Activated CD8-positive, alpha-beta memory T cell treated with anti-CD3 and anti-CD28 coated beads, Interleukin-2, amount 10 ng/mL, durations not matched to agents 7 days and 5 days (primary cell): ENCODE data around the gene PHF20. TPM values are rescaled to one million over a fixed set of nuclear protein-coding genes. Genes with fewer than 3 reads are reported as not detected.
A peak's percentile ranks its signal among the peaks of the same experiment; 100 is the strongest.

Experiments
- ATAC-seq: fragments of 150-1000 bp; cut with Tn5 transposase; one replicate; pipeline ENCODE4 v1.10.0; 2021; ENCODE audit warnings: moderate library complexity
- CTCF ChIA-PET: fragments of 350-600 bp; sonication (Branson Sonifier 250); formaldehyde crosslinking; loops from one replicate; lab custom pipeline; 2021; ENCODE audit warnings: antibody characterized with exemption; lab: Charles Lee
- DNase-seq: peaks from one replicate; pipeline ENCODE4 v3.0.0-alpha.2; 2020
- H3K27ac Mint-ChIP-seq: one replicate; pipeline ENCODE4 v1.8.0; 2021; ENCODE audit warnings: mild to moderate bottlenecking, mixed read lengths
- H3K27me3 Mint-ChIP-seq: one replicate; pipeline ENCODE4 v1.8.0; 2021; ENCODE audit warnings: mixed read lengths
- H3K36me3 Mint-ChIP-seq: one replicate; pipeline ENCODE4 v1.8.0; 2021; ENCODE audit warnings: mild to moderate bottlenecking, mixed read lengths
- H3K4me1 Mint-ChIP-seq: one replicate; pipeline ENCODE4 v1.8.0; 2021; ENCODE audit warnings: mixed read lengths
- H3K4me3 Mint-ChIP-seq: one replicate; pipeline ENCODE4 v1.8.0; 2021; ENCODE audit warnings: mild to moderate bottlenecking, moderate library complexity, mixed read lengths
- H3K9me3 Mint-ChIP-seq: one replicate; pipeline ENCODE4 v1.8.0; 2022; ENCODE audit warnings: low read depth, mixed read lengths
- total RNA-seq, 2 experiments: library from RNA; stranded (reverse); gene quantifications; one replicate each; pipeline ENCODE4 v1.2.3, GENCODE V29; 2021

PHF20 gene
- total RNA-seq, 2 experiments from 2014 or later, result 50.8 to 52.4 TPM

- DNase-seq, result no peak
- ATAC-seq, result no peak
- no peaks in the 10 kb centered on the region for H3K9me3 Mint-ChIP-seq
- H3K27me3 Mint-ChIP-seq, result no peaks in the 10 kb centered on the region
- CTCF ChIA-PET, result interaction anchor here (0.7 kb wide), 1 partner anchor 22 kb away, joined by 3 read pairs; no protein-coding TSS in a partner anchor
- H3K36me3 Mint-ChIP-seq, result peaks cover 23% of the 10 kb centered on the region
- H3K4me3 Mint-ChIP-seq, result no peak overlapping the region
- H3K4me1 Mint-ChIP-seq, result peaks cover 25% of the 10 kb centered on the region
- H3K27ac Mint-ChIP-seq, result no peak overlapping the region
Observed at GRCh38 chr20:35821807-35822242, 50.0 kb downstream of the PHF20 start.

- Mint-ChIP-seq H3K4me1 (peaks cover 25% of the 10 kb centered on the region), H3K27me3 (no peaks in the 10 kb centered on the region), H3K4me3 (no peak overlapping the region), H3K36me3 (peaks cover 23% of the 10 kb centered on the region), H3K27ac (no peak overlapping the region), H3K9me3 (no peaks in the 10 kb centered on the region)
- CTCF ChIA-PET, result no interaction called here
- DNase-seq (no peak), ATAC-seq (no peak)
Observed at GRCh38 chr20:35823147-35823546, 51.3 kb downstream of the PHF20 start.

GRCh38 chr20:35823937-35824336, 52.1 kb downstream of the PHF20 start:
- no peak for DNase-seq
- no peak for ATAC-seq
- Mint-ChIP-seq H3K27ac (no peak overlapping the region), H3K9me3 (no peaks in the 10 kb centered on the region), H3K4me1 (peaks cover 19% of the 10 kb centered on the region), H3K4me3 (no peak overlapping the region), H3K36me3 (peaks cover 23% of the 10 kb centered on the region), H3K27me3 (no peaks in the 10 kb centered on the region)
- CTCF ChIA-PET, result no interaction called here

DNA sequence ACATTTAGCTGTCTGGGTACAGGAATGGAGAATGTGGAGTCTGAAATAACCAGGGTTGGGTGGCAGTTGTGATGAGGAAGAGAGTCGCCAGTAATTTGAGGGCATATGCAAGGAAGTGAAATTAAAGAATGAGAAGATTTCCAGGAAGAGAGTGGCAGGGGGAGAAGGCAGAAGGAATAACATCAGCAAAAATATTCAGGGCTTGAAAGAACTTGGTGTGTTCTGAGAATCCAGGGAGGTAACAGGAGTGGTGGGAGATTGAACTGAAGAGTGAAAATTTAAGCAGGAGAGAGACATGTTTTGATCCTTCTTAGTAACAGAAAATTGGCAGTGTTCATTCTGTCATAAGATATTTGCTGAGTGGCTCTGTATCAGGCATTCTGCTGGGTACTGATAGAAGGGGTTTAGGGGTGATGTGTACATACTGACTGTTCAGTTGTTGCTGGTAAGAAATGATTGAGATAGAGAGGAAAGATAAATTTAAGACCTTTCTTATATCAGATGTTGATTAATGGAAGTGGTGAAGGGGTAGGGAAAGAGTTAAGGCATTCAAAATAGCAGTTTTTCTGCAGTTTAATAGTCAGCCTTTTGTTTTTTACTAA, 54.7 kb downstream of the PHF20 start:
- H3K36me3 Mint-ChIP-seq, result peaks cover 25% of the 10 kb centered on the region
- CTCF ChIA-PET, result no interaction called here
- H3K27ac Mint-ChIP-seq, result peak overlapping the region; percentile 13
- ATAC-seq, result no peak
- peaks cover 9% of the 10 kb centered on the region for H3K4me1 Mint-ChIP-seq
- no peak overlapping the region for H3K4me3 Mint-ChIP-seq
- DNase-seq, result no peak
- H3K9me3 Mint-ChIP-seq, result no peaks in the 10 kb centered on the region
- no peaks in the 10 kb centered on the region for H3K27me3 Mint-ChIP-seq

DNA sequence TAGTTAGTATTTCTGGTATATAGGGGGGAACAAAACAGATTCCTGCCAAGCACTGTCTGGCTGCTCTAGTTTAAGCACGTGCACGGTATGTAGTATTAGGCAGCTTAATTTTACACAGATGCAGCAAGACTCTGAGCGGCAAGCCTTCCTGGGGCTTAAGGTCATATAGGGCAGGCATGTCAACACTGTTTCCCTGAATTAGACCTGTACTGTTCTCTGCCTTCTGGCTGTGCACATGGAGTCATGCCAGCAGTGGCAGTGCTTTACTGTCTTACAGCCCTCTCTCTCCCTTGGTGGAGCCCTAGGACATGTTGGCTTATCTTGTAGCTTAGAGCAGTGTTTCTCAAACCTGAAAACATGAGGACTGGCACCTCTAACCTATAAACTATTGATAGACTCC, 56.6 kb downstream of the PHF20 start:
- no peaks in the 10 kb centered on the region for H3K27me3 Mint-ChIP-seq
- no peaks in the 10 kb centered on the region for H3K9me3 Mint-ChIP-seq
- peaks cover 27% of the 10 kb centered on the region for H3K36me3 Mint-ChIP-seq
- no peak for ATAC-seq
- CTCF ChIA-PET, result no interaction called here
- no peak overlapping the region for H3K27ac Mint-ChIP-seq
- H3K4me1 Mint-ChIP-seq, result peaks cover 14% of the 10 kb centered on the region
- H3K4me3 Mint-ChIP-seq, result no peak overlapping the region
- no peak for DNase-seq

GRCh38 chr20:35828916-35829315, 57.1 kb downstream of the PHF20 start:
- CTCF ChIA-PET, result no interaction called here
- ATAC-seq, result no peak
- no peak for DNase-seq
- peaks cover 25% of the 10 kb centered on the region for H3K36me3 Mint-ChIP-seq
- H3K4me3 Mint-ChIP-seq, result no peak overlapping the region
- H3K27me3 Mint-ChIP-seq, result no peaks in the 10 kb centered on the region
- H3K4me1 Mint-ChIP-seq, result peaks cover 15% of the 10 kb centered on the region
- H3K27ac Mint-ChIP-seq, result no peak overlapping the region
- H3K9me3 Mint-ChIP-seq, result no peaks in the 10 kb centered on the region

DNA sequence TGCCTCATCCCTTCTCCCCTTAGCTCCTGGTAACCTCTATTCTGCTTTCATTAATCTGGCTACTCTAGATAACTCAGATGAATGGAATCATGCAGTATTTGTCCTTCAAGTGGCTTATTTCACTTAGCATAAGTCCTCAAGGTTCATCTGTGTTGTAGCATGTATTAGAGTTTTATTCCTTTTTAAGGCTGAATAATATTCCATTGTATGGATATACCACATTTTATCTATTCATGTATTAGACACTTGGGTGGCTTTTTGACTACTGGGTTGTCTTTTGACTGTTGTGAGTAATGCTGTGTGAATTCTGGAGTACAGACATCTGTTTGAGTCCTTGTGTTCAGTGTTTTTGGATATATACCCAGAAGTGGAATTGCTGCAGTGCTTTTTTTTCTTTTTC, 58.4 kb downstream of the PHF20 start:
- CTCF ChIA-PET, result no interaction called here
- Mint-ChIP-seq H3K4me3 (no peak overlapping the region), H3K4me1 (peaks cover 19% of the 10 kb centered on the region), H3K9me3 (no peaks in the 10 kb centered on the region), H3K27me3 (no peaks in the 10 kb centered on the region), H3K27ac (no peak overlapping the region), H3K36me3 (peaks cover 26% of the 10 kb centered on the region)
- no peak for ATAC-seq
- DNase-seq, result no peak

GRCh38 chr20:35831029-35831428, 59.2 kb downstream of the PHF20 start:
- ATAC-seq (no peak), DNase-seq (no peak)
- H3K27me3 Mint-ChIP-seq, result no peaks in the 10 kb centered on the region
- H3K36me3 Mint-ChIP-seq, result peaks cover 26% of the 10 kb centered on the region
- peaks cover 21% of the 10 kb centered on the region for H3K4me1 Mint-ChIP-seq
- H3K9me3 Mint-ChIP-seq, result no peaks in the 10 kb centered on the region
- no peak overlapping the region for H3K4me3 Mint-ChIP-seq
- CTCF ChIA-PET, result no interaction called here
- H3K27ac Mint-ChIP-seq, result no peak overlapping the region

GRCh38 chr20:35831971-35832370, 60.2 kb downstream of the PHF20 start:
- CTCF ChIA-PET, result no interaction called here
- DNase-seq, result no peak
- ATAC-seq, result no peak
- Mint-ChIP-seq H3K27me3 (no peaks in the 10 kb centered on the region), H3K9me3 (no peaks in the 10 kb centered on the region), H3K4me3 (no peak overlapping the region), H3K27ac (no peak overlapping the region), H3K4me1 (peaks cover 17% of the 10 kb centered on the region), H3K36me3 (peaks cover 26% of the 10 kb centered on the region)

DNA sequence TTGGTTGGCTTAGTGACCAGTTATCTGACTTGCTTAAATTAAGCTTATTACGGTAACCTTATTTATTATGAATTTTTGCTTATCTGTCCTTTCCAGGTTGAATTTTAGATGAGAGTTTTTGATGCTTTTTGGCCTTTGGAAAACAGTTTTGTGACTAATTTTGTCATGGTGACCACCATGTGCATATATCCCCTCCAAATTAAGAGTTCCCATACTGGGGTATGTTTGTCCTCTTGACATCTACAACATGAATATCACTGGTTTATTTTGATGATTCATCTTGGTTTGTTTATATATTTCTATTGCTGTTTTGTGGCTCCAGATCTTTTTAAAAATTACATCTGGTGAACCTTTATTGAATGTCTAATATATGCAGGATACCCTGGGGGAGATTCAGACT, 61.4 kb downstream of the PHF20 start:
- Mint-ChIP-seq H3K27ac (no peak overlapping the region), H3K4me1 (peaks cover 17% of the 10 kb centered on the region), H3K9me3 (no peaks in the 10 kb centered on the region), H3K36me3 (peaks cover 26% of the 10 kb centered on the region), H3K4me3 (no peak overlapping the region), H3K27me3 (no peaks in the 10 kb centered on the region)
- CTCF ChIA-PET, result no interaction called here
- ATAC-seq (no peak), DNase-seq (no peak)

DNA sequence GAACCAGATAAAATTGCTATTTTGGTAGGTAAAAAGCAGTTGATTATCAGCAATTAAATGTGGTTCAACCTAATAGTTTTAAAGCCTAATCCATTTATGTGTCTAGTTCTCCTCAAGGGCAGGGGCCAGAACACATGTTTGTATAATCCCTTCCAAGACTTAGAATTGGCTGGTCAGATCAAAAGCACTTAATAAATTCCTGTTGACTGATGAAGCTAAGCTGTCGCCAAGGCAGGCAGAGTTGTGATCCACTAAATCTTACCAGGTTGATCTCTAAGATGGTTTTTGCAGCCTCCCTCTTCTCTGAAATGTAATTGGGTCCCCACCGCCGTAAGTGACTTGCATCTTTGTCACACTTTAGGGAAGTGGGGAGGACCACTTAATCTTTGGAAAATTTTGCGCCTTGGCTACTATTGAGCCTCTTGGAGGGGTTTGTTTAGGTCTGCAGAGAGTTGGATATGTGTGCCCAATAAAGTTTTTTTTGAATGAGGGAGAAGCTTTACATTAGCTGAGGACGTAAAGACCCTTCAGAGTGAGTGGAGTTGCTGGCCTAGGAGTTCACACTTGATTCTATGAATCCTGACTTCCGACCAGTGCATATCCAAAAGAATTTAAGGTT, 65.9 kb downstream of the PHF20 start:
- Mint-ChIP-seq H3K4me1 (peaks cover 28% of the 10 kb centered on the region), H3K9me3 (peaks cover 4% of the 10 kb centered on the region), H3K27me3 (no peaks in the 10 kb centered on the region), H3K36me3 (peaks cover 29% of the 10 kb centered on the region), H3K27ac (no peak overlapping the region), H3K4me3 (no peak overlapping the region)
- ATAC-seq, result no peak
- DNase-seq, result no peak
- CTCF ChIA-PET, result no interaction called here

- no peaks in the 10 kb centered on the region for H3K27me3 Mint-ChIP-seq
- no peak for DNase-seq
- no peak overlapping the region for H3K27ac Mint-ChIP-seq
- no peak overlapping the region for H3K4me3 Mint-ChIP-seq
- no peak for ATAC-seq
- peaks cover 32% of the 10 kb centered on the region for H3K36me3 Mint-ChIP-seq
- H3K9me3 Mint-ChIP-seq, result peaks cover 4% of the 10 kb centered on the region
- CTCF ChIA-PET, result no interaction called here
- peaks cover 28% of the 10 kb centered on the region for H3K4me1 Mint-ChIP-seq
Observed at GRCh38 chr20:35838205-35838604, 66.4 kb downstream of the PHF20 start.

DNA sequence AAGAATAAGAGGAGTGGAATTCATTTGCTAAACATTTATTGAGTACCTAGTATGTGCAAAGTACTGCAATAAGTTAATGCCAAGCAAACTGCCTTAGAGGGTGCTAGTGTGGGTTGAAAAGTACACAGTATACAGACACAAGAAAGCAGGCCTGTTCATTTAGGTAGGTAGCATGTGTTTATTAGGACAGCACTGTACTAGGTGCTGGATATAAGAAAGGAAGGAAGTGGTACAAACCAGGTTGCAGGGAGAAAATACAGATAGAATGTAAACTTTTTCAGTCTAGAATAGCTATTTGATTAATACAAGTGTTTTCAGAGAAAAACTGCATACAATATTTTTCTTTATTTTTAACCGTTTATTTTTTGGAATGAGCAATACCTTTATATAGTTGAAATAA, 68.1 kb downstream of the PHF20 start:
- H3K9me3 Mint-ChIP-seq, result peaks cover 4% of the 10 kb centered on the region
- H3K36me3 Mint-ChIP-seq, result peaks cover 41% of the 10 kb centered on the region
- DNase-seq (no peak), ATAC-seq (no peak)
- H3K4me3 Mint-ChIP-seq, result no peak overlapping the region
- H3K4me1 Mint-ChIP-seq, result peaks cover 20% of the 10 kb centered on the region
- H3K27ac Mint-ChIP-seq, result peak overlapping the region; percentile 25
- no peaks in the 10 kb centered on the region for H3K27me3 Mint-ChIP-seq
- CTCF ChIA-PET, result no interaction called here

- no peak for ATAC-seq
- H3K27ac Mint-ChIP-seq, result no peak overlapping the region
- CTCF ChIA-PET, result interaction anchor here (1.1 to 1.3 kb wide), 2 partner anchors 10 to 401 kb away, joined by 3 to 4 read pairs; no protein-coding TSS in a partner anchor
Observed at GRCh38 chr20:35840421-35840820, 68.6 kb downstream of the PHF20 start.

More at GRCh38 chr20:35840421-35840820, 68.6 kb downstream of the PHF20 start:
- H3K36me3 Mint-ChIP-seq, result peaks cover 42% of the 10 kb centered on the region
- no peak overlapping the region for H3K4me3 Mint-ChIP-seq
- H3K27me3 Mint-ChIP-seq, result no peaks in the 10 kb centered on the region
- H3K9me3 Mint-ChIP-seq, result peaks cover 4% of the 10 kb centered on the region
- peaks cover 16% of the 10 kb centered on the region for H3K4me1 Mint-ChIP-seq
- no peak for DNase-seq
